Activated CD4-positive, alpha-beta T cell treated with anti-CD3 and anti-CD28 coated beads, Interleukin-2, amount 50 U/mL, for 1 hour (primary cell): ENCODE data around the gene ALPK3.

Experiments
- DNase-seq: peaks from one replicate; pipeline ENCODE4 v3.0.0-alpha.2; 2020

Gene ALPK3

DNA sequence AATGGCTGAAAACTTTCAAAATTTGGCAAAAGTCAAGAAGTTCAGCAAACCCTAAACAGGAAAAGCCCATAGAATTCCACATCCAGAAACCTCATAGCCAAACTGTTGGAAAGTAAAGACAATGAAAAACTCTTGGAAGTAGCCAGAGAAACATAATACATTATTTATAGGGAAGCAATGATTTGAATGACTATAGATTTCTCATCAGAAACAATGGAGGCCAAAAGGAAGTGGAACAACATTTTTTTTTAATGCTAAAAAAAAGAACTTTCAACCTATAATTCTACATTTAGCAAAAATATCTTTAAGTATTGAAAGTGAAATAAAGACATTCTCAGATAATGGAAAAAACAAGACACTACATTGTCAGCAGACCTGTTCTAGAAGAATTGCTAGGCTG, 30.2 kb downstream of the ALPK3 start:
- DNase-seq, result no peak

DNA sequence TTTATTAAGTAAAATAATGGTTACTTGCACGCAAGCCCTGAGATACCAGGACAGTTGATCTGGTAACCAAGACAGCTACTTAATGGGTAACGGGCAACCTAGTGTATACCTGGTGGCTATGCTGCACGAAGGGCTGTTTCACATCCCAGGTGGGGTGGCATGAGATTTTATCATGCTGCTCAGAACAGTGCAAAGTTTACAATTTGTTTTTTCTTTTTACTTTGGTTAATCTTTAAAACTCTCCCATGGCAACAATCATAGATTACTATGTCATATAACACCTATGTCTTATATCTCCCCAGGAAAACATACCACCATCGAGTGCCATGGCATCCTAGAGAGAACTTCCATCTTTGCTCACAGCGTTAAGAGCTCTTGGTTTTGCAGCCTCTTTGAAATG, 35.1 kb downstream of the ALPK3 start:
- no peak for DNase-seq

DNA sequence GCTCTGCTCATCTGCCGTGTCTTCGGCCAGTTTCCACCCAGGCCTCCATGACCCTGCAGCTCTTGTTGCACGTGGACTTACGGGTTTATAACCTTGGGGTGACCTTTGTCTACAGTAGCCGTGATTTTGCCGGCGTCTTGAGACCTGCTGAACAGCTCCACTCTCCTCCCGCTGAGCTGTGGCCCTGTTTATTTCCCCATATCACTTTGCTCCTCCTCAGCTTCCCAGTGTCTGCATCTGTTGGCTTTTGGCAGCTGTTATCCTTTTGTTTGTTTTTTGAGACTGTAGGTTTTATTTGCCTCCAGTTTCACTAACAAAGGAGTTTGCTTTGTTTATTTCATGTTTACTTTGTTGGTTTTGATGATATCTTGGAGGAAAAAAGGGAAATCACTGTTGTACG, 38.0 kb downstream of the ALPK3 start:
- DNase-seq, result no peak

DNA sequence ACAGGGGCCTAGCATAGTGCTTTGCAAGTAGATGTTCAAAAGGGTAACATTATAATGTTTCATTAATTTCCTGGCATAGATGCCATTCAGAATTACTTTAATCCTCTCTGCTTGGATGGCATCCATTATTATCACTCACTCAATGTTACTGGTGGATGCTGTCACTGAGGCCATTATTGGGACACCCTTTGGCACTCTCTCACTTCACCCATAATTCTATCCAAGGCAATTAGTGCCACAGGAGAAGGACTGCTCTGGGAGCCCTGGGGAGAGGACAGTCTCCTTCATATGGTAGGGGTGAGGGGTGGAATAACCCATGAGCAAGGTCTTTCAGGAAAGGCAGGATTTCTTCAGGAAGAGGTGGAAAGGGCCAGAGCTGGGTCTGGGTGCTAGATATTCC, 38.6 kb downstream of the ALPK3 start:
- no peak for DNase-seq

DNA sequence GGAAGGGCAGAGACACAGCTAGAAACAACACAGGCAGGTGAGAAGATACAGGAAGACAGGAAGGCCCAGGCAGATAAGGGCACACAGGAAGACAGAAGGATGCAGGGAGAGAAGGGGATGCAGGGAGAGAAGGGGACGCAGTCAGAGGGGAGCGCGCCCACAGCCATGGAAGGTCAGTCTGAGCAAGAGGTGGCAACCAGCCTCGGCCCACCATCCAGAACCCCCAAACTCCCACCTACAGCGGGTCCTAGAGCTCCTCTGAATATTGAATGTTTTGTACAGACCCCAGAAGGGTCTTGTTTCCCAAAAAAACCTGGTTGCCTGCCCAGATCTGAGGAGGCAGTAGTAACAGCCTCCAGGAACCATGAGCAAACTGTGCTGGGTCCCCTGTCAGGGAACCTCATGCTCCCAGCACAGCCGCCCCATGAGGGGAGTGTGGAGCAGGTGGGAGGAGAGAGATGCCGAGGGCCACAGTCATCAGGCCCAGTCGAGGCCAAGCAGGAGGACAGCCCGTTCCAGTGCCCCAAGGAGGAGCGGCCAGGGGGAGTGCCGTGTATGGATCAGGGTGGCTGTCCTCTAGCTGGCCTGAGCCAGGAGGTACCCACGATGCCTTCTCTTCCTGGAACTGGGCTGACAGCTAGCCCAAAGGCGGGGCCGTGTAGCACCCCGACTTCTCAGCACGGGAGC, 39.7 kb downstream of the ALPK3 start:
- DNase-seq, result no peak

DNA sequence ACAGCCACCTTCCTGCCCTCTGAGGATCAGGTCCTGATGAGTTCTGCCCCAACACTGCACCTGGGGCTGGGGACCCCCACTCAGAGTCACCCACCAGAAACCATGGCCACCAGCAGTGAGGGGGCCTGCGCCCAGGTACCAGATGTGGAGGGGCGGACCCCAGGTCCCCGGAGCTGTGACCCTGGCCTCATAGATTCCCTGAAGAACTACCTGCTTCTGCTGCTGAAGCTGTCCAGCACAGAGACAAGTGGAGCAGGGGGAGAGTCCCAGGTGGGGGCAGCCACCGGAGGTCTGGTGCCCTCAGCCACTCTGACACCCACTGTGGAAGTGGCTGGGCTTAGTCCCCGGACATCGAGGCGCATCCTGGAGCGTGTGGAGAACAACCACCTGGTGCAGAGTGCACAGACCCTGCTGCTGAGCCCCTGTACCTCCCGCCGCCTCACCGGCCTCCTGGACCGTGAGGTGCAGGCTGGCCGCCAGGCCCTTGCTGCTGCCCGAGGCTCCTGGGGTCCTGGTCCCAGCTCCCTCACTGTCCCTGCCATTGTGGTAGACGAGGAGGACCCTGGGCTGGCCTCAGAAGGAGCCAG, 40.4 kb downstream of the ALPK3 start:
- no peak for DNase-seq

DNA sequence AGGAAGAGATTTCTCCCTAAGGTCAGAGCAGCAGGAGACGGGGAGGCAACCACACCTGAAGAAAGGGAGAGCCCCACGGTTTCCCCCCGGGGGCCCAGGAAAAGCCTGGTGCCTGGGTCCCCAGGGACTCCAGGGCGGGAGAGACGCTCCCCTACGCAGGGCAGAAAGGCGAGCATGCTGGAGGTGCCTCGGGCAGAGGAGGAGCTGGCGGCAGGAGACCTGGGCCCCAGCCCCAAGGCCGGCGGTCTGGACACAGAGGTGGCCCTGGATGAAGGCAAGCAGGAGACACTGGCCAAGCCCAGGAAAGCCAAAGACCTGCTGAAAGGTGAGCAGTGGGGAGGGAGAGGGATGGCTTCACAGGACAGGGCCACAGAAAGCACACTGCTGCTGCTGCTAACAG, 41.1 kb downstream of the ALPK3 start:
- no peak for DNase-seq

DNA sequence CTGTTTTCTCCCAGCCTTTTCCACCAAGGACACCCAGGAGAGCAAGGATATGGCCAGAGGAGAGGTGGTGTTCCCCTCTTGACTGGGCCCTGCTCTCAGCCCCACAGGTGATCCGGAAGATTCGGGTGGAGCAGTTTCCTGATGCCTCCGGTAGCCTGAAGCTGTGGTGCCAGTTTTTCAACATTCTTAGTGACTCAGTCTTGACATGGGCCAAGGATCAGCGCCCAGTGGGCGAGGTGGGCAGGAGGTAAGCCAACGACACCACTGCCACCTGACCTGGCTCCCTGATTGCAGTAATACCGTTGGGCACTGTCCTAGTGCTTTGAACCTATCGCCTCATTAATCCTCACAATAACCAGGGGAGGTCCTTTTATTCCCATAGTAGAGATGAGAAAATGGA, 42.0 kb downstream of the ALPK3 start:
- no peak for DNase-seq

DNA sequence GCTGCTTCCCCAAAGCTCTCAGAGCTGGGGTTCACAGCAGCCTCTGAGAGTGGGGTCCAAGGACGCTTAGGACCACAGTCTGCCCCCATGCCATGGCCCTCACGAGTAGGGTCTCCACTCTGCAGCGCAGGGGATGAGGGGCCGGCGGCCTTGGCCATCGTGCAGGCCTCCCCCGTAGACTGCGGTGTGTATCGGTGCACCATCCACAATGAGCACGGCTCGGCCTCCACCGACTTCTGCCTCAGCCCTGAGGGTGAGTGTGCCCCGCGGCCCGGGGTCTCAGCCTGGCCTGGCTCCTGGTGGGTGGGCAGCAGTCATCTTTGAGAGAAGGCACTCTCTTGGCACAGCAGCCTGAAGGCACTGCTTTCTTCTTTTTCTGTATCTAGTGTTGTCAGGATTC, 42.5 kb downstream of the ALPK3 start:
- no peak for DNase-seq

DNA sequence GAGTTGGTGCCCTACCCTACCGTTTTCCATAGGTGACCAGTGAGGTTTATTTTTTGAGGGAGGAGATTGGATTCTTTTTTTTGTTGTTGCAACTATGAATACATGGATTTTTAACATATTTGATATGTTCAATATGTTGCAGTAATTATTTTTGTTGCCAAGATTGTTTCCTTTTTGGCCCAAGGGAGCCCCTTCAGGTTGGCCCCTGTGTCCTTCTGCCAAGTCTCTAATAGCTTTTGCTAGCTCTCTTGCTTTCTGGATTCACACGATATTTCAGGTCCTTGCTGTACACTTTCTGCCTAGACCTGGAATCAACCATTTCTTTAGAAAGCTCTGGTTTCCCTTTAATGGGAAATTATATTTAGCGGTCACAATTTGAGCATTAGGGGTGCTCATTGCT, 44.6 kb downstream of the ALPK3 start:
- DNase-seq, result no peak

DNA sequence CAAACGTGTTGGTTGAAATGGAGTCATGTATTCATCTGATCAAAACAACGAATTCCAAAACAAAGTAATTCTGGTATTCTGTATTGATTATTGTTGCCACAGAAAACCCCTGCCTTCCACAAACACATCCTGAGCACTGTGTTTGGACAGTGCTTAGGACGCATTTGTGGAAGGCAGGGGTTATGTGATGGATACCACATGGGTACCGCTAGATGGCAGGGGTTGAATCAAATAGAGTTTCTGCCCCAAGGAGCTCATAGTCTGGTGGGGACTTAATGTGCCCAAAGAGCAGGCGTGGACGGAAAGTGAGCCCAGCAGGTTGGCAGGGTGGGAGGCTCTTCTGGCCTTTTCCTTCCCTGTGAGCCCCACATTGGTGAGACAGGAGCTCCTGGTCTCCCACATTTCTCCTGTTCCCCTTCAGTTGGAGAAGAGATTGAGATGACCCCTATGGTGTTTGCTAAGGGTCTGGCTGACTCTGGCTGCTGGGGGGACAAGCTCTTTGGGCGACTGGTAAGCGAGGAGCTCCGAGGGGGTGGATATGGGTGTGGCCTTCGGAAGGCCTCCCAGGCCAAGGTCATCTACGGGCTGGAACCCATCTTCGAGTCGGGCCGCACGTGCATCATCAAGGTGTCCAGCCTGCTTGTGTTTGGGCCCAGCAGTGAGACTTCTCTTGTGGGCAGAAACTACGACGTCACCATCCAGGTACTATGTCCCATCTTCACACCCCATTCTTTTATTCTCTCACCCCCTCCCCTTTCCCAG, 45.2 kb downstream of the ALPK3 start:
- DNase-seq, result no peak

DNA sequence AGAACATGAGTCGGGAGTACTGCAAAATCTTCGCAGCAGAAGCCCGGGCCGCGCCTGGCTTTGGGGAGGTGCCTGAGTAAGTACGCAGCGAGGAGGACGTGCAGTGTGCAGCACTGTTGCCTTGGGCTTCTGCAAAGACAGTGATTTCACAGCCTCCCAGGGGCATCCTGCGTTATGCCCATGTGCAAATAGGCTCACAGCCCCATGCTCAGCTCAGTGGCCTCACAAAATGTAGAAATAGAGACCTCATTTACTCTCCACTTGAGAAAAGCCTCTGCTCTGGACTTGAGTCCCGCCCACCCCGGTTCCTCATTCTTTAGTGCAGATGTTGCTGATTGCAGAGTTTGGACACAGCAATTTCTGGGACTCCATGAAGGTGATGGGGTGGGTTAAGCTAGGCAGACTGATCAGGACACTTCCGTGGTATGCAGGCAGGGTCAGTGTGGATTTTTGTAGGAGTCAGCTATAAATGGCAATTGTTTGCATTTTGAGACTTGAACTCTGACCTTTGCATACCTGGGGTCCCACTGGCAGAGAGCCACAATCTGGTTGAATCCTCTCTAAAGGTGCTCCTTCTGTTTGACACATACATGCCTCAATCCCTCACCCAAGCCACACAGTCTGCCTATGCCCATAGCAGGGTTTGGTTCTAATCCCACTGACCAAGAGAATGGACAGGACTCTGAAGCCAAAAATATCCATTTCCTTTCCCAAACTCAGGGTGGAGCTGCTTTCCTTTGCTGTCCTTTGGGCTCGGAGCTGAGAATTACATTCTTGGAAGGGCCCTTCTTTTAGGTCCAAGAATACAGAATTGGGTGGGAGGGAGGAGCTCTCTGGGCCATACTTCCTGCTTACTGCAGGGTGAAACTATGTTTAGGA, 46.6 kb downstream of the ALPK3 start:
- DNase-seq, result no peak

DNA sequence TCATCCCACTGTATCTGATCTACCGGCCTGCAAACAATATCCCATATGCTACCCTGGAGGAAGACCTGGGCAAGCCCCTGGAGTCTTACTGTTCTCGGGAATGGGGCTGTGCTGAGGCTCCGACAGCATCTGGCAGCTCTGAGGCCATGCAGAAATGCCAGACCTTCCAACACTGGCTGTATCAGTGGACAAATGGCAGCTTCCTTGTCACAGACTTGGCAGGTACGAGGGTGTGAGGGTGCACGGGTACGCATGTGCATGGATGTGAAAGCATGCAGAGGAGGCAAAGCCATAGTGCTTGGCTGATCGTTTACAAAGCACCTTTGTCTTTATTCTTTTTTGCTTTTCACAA, 47.3 kb downstream of the ALPK3 start:
- no peak for DNase-seq

DNA sequence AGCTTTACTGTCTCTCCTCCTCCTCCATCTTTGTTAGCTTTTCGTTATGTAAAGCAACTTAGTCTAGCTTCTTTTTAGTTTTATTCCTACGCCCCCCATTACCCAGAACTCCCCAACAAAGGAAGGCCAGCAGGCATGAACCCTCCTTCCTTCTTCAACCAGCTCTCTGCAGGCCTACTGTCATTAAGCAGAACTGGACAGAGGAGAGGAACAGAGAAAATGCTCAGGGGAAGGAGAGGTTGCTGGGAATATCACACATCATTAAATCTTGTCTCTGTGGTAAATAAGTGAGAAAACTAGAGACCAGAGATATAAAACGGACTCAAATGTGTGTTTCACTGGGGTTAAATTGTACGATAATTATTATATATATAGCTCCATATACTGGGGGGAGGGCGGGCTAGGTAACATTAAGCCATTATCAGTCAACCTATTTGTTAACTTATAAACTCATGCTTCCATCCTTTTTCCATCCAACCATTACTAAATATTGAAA, 48.0 kb downstream of the ALPK3 start:
- DNase-seq, result no peak

DNA sequence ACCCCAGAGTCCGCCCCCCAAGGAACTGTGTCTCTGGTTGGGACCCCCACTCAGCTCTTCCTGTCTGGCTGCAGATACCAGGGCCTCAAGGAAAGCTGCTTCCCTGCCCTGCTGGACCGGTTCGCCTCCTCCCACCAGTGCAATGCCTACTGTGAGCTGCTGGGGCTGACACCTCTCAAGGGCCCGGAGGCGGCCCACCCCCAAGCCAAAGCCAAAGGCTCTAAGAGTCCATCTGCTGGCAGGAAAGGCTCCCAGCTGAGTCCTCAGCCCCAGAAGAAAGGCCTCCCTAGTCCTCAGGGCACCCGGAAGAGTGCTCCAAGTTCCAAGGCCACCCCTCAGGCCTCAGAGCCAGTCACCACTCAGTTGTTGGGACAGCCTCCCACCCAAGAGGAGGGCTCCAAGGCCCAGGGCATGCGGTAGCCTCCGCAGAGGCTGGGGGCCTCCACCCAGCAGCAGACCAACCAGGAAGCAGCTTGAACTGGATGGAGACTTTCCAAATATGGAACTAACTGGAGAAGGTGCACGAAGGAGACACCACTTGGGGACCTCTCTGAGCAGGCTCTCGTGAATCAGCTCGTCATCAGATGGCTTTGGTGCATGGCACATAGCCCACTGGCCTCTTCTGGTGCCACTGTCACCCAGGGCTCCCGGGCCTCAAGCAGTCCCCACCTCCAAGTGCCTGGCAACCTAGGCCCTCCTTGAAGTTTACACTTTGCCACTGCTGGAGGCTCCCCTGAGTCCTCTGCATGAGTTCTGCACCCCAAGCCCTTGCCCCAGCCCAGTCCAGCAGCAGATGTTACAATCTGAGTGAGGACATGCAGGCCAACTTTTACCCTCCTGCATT, 51.1 kb downstream of the ALPK3 start:
- DNase-seq, result no peak

DNA sequence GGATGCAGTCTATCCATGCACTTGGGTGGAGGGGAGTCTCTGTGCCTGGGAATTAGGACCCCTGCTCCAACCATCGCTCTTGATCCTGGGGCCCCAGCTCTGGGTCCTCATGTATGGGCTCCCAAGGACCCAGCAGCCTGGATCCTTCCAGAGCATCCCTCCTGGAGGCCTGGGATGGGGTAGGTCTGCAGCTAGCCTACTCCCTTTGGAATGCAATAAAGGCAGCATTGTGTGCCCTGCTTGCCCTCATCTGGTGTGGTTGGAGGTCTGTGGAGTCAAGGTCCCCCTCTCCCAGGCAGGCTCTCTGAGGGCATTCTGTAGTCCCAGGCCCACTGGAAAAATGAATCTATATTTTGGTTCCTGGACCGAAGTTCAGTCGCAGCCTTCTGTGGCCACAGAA, 52.4 kb downstream of the ALPK3 start:
- DNase-seq, result no peak

DNA sequence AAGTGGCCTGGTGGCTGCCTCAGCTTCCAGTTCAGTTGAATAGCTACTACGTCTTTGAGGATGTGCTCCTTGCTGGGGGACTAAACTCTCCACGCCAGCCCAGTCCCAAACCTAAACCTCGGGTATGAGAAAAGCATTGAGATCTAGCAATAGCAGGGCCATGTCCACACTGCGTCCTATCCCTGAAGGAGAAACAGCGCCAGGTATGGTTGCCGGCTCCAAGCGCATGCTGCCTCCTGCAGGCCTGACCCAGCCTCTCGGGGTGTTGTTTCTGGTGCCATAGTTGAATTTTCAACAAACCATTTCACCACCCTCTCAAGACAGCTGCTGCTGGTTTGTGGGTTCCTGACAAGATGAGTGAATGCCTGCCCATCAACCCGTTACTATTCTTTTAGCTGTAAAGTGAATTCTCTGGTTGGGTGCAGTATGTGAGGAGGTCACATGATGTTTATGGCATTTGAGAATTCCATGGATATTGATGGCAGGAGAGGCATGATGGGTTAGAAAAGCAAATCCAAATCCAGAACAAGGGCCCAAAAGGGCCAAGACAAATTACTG, 54.4 kb downstream of the ALPK3 start:
- no peak for DNase-seq

DNA sequence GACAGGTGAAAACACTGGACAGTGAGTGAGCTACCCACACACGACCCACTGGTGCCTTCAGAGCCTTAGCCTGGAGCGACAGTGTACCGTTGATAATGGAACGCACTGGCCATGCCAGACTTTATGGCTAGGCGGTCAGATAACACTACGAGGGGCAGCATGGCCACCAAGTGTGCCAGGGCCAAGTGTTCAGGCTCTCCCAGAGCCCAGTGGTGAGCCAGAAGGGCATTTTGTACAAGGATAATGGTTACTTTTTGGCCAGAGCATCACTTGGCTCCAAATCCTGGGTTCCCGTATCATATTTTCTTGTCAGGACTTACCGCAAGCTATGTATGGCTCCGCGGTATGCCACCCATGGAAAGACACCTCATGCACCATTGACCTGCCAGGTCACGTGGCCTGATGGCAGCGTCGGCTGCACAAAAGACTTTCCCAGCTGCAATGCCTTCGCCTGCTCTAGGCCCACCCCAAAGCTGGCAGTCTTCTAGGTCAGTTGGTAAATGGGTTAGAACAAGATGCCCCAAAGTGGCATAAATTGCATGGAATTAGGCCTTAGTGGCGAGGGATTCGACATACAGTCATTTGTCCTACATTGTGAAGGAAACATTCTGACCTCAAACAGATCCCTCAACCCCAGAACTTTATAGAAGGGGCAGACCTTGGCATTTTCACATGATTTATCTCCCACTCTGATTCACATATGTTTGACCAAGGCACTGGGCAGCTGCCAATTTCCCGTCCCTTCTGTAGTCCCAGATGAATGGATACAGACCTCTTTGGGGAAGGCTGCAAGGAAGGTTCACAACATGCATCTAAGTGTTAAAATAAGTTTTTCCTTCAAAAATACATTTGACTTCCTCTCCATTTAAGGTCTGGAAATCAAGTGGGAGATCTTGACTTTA, 55.1 kb downstream of the ALPK3 start:
- no peak for DNase-seq

DNA sequence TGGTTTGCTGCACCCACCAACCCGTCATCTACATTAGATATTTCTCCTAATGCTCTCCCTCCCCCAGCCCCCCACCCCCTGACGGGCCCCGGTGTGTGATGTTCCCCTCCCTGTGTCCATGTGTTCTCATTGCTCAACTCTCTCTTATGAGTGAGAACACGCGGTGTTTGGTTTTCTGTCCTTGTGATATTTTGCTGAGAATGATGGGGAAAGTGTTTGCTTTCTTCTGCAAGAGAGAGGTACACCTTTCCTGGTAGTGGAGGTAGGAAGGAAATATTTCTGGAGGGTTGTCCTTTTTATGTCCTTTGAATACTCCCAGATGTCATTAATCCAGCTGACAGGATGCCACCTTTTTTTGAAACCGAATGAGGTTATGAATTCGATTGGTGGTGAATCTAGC, 56.8 kb downstream of the ALPK3 start:
- DNase-seq, result no peak

DNA sequence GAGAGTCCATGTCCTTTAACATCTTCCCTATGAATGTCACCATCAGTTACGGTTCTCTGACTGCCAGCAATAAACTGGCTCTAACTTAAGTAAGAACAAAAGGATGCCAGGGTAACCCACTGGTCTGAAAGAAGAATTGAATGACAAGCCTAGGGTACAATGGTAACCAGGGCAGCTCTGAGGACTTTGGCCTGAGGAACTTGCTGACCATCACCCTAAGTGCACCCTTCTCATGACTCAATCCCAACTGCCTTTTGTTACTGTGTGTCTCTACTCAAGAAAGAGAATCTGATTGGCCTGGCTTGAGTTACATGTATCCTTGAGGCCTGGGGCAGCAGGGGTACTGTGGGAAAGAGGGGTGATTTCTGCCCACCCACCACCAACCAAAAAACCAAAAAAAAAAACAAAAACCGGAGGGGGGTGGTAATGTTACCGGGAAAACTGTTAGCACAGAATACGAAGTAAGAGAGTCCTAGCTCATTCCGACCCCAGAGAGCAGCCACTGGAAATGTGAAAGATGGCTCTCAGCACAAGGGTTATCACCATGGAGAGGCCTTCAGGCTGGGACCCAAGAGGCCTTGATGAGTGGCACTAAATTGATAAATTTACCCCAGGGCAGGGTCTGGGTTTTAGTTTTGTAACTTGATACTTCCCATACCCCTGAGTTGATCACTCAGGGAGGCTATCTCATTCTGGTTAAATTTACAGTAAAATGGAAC, 58.0 kb downstream of the ALPK3 start:
- DNase-seq, result no peak
